Bronchial epithelial cell (primary cell): ENCODE results near the gene SNAP29. TPM values are rescaled to one million over a fixed set of nuclear protein-coding genes. Genes with fewer than 3 reads are reported as not detected.
A peak's percentile ranks its signal among the peaks of the same experiment; 100 is the strongest.
"Not testable (repeated sequence)": the region's sequence is repeated elsewhere in the genome, so short reads cannot be mapped to it uniquely, and the experiment has no call there.

Experiments used
- DNase-seq: peaks from one replicate; pipeline ENCODE4 v3.0.0-alpha.2; 2010; ENCODE audit warnings: low read depth
- FAIRE-seq: peaks from 2 replicates; lab custom pipeline; 2011; peaks lifted over from hg19 to GRCh38; lab: Jason Lieb, UNC
- H3K27me3 ChIP-seq: 2 replicates; pipeline ENCODE4 v1.5.1; 2011; ENCODE audit warnings: low read length; ENCODE audit not compliant: control insufficient read depth, insufficient read depth
- H3K36me3 ChIP-seq: 2 replicates; pipeline ENCODE4 v1.5.1; 2011; ENCODE audit warnings: low read length; ENCODE audit not compliant: control insufficient read depth, insufficient read depth
- H3K4me3 ChIP-seq: 2 replicates; pipeline ENCODE4 v1.5.1; 2011; ENCODE audit warnings: mild to moderate bottlenecking, low read depth, low read length, control low read depth
- total RNA-seq: library from RNA; depleted of rRNA; stranded (reverse); fragments of >200 nt; gene quantifications from 2 replicates; pipeline ENCODE4 v1.2.1, GENCODE V29; 2014
- TF ChIP-seq, protein P1 (sequence below): IDR thresholded peaks from 2 replicates; pipeline ENCODE4 v1.5.1; 2011; ENCODE audit warnings: mild to moderate bottlenecking, moderate library complexity, low read length, control low read depth, inconsistent platforms; ENCODE audit not compliant: insufficient read depth, severe bottlenecking

SNAP29 gene
- total RNA-seq, 1 donor from 2014 or later, result 3.7 TPM

DNA sequence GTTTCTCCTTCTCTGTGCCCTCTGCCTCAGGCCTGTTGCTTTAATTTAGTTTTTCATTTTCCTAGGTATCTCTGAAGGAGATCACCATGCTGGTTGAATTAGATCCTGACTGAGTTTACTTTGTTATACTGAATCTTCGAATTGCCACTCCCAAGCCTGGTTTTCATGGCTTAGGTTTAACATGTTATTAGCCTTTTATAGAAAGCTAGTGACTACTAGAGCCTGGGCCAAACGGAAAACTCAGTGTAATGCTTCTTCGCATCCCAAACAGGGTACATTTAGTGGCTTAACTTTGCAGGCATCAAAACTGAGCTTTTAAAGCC, 62.0 kb downstream of the SNAP29 start:
- FAIRE-seq (no peak), DNase-seq (no peak)
- Histone ChIP-seq H3K36me3 (peaks cover 1% of the 10 kb centered on the region), H3K27me3 (no peaks in the 10 kb centered on the region), H3K4me3 (peak overlapping the region; percentile 97)
- TF ChIP-seq, protein P1, sequence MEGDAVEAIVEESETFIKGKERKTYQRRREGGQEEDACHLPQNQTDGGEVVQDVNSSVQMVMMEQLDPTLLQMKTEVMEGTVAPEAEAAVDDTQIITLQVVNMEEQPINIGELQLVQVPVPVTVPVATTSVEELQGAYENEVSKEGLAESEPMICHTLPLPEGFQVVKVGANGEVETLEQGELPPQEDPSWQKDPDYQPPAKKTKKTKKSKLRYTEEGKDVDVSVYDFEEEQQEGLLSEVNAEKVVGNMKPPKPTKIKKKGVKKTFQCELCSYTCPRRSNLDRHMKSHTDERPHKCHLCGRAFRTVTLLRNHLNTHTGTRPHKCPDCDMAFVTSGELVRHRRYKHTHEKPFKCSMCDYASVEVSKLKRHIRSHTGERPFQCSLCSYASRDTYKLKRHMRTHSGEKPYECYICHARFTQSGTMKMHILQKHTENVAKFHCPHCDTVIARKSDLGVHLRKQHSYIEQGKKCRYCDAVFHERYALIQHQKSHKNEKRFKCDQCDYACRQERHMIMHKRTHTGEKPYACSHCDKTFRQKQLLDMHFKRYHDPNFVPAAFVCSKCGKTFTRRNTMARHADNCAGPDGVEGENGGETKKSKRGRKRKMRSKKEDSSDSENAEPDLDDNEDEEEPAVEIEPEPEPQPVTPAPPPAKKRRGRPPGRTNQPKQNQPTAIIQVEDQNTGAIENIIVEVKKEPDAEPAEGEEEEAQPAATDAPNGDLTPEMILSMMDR, result no peak

DNA sequence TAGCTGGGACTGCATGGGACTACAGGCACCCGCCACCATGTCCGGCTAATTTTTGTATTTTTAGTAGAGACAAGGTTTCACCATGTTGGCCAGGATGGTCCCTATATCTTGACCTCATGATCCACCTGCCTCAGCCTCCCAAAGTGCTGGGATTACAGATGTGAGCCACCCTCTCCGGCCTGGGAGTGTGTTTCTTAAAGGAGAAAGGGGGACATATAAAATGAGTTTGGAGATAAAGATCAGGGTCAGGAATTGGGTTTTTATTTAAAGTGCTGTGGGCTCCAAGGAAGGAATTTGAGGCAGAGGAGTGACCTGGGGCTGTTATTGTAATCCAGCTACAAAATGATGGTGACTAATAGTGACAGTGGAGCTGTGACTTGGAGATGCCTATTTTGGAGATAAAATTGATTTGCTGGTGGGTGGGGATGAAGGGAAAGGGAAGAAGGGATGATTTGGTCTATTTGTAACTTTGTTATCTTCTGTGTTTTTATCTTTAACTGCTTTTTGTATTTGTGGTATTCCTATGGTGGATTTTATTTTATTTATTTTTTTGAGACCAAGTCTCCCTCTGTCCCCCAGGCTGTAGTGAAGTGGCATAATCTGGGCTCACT, 63.4 kb downstream of the SNAP29 start:
- TF ChIP-seq, protein P1, result no peak
- DNase-seq (no peak), FAIRE-seq (no peak)
- Histone ChIP-seq H3K4me3 (no peak overlapping the region), H3K36me3 (peaks cover 1% of the 10 kb centered on the region), H3K27me3 (no peaks in the 10 kb centered on the region)

DNA sequence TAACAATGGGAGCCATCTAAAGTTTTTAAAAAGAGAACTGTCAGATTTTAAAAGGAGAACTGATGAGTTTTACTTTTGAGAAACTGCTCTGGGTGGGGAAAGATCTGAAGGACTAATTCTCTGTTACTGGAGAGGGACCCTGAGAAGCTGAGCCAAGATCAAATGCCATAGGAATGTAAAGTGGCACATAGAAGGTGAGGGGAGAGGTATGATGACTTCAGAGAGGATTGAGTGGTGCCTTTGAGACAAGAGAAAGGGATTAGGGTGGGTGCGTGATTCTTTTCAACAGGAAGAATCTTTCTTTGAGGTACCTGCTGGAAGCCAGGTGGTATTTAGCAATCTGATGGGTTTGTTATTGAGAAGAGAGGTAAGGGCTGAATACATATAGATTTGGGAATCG, 67.4 kb downstream of the SNAP29 start:
- no peak for DNase-seq
- TF ChIP-seq, protein P1, result no peak
- peaks cover 1% of the 10 kb centered on the region for H3K36me3 ChIP-seq
- FAIRE-seq, result no peak
- H3K4me3 ChIP-seq, result no peak overlapping the region
- no peaks in the 10 kb centered on the region for H3K27me3 ChIP-seq

DNA sequence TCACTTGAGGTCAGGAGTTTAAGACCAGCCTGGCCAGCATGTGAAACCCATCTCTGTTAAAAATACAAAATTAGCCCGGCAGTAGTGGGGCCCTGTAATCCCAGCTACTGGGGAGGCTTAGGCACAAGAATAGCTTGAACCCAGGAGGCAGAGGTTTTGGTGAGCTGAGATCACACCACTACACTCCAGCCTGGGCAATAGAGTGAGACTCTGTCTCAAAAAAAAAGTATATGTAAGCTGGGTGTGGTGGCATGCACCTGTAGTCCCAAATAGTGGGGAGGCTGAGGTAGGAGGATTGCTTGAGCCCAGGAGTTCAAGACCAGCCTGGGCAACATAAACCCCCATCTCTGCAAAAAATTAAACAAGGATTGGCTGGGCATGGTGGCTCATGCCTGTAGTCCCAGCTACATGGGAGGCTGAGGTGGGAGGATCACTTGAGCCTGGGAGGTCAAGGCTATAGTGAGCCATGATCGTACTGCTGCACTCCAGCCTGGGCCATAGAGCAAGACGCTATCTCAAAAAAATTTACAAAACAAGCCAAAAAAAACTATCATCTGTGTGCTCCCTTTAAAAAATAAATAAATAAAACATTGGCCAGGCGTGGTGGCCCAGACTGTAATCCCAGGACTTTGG, 69.2 kb downstream of the SNAP29 start:
- no peak for DNase-seq
- FAIRE-seq, result no peak
- H3K27me3 ChIP-seq, result no peaks in the 10 kb centered on the region
- H3K4me3 ChIP-seq, result no peak overlapping the region
- H3K36me3 ChIP-seq, result peaks cover 1% of the 10 kb centered on the region
- TF ChIP-seq, protein P1, result no peak

GRCh38 chr22:20928573-20928967, 69.8 kb downstream of the SNAP29 start:
- Histone ChIP-seq H3K4me3 (no peak overlapping the region), H3K36me3 (peaks cover 1% of the 10 kb centered on the region), H3K27me3 (no peaks in the 10 kb centered on the region)
- TF ChIP-seq, protein P1, result no peak
- no peak for FAIRE-seq
- no peak for DNase-seq

- TF ChIP-seq, protein P1, result no peak
- Histone ChIP-seq H3K4me3 (no peak overlapping the region), H3K36me3 (peaks cover 7% of the 10 kb centered on the region), H3K27me3 (no peaks in the 10 kb centered on the region)
- FAIRE-seq, result no peak
- no peak for DNase-seq
These were observed 71.2 kb downstream of the SNAP29 start for GRCh38 chr22:20930004-20930403.

DNA sequence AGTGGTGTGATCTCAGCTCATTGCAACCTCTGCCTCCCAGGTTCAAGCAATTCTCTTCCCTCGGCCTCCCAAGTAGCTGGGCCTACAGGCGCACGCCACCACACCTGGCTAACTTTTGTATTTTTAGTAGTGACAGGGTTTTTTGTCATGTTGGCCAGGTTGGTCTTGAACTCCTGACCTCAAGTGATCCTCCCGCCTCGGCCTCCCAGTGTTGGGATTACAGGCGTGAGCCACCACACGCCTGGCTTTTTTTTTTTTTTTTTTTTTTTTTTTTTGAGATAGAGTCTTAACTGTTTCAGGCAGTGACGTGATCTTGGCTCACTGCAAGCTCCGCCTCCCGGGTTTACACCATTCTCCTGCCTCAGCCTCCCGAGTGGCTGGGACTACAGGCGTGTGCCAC, 71.6 kb downstream of the SNAP29 start:
- not testable (repeated sequence) for H3K27me3 ChIP-seq, H3K36me3 ChIP-seq, DNase-seq, FAIRE-seq, H3K4me3 ChIP-seq
